Neural crest cell (in vitro differentiated cells): ENCODE data around the gene IPO4. TPM values are rescaled to one million over a fixed set of nuclear protein-coding genes. Genes with fewer than 3 reads are reported as not detected.

Source experiments
- DNase-seq: peaks from one replicate; pipeline ENCODE4 v3.0.0; 2021; ENCODE audit warnings: low read depth, mixed read lengths, low spot score
- H3K27ac Mint-ChIP-seq: one replicate; pipeline ENCODE4 v1.8.0; 2021; ENCODE audit warnings: mild to moderate bottlenecking, mixed read lengths; ENCODE audit not compliant: unreplicated experiment
- H3K27me3 Mint-ChIP-seq: 2 replicates; pipeline ENCODE4 v1.8.0; 2021; ENCODE audit warnings: low read depth, mild to moderate bottlenecking, mixed read lengths
- H3K36me3 Mint-ChIP-seq: 2 replicates; pipeline ENCODE4 v1.8.0; 2021; ENCODE audit warnings: low read depth, mild to moderate bottlenecking, mixed read lengths
- H3K4me1 Mint-ChIP-seq: 2 replicates; pipeline ENCODE4 v1.8.0; 2021; ENCODE audit warnings: mixed read lengths
- H3K4me3 Mint-ChIP-seq: one replicate; pipeline ENCODE4 v1.8.0; 2021; ENCODE audit warnings: mild to moderate bottlenecking, mixed read lengths
- H3K9me3 Mint-ChIP-seq: 2 replicates; pipeline ENCODE4 v1.8.0; 2021; ENCODE audit warnings: mixed read lengths
- CTCF ChIP-seq: fragments of 200-600 bp; sonication (generic); conservative IDR thresholded peaks from 2 replicates; pipeline ENCODE4 v1.5.0; 2021; ENCODE audit warnings: antibody characterized with exemption, mild to moderate bottlenecking
- total RNA-seq: library from RNA; stranded (reverse); gene quantifications from 2 replicates; pipeline ENCODE4 v1.2.1, GENCODE V29; 2021

IPO4 gene
- total RNA-seq, 1 donor from 2014 or later: 88.3 TPM

GRCh38 chr14:24181371-24182077 lies 7.1 kb downstream of the IPO4 start:
- H3K4me3 Mint-ChIP-seq: peak overlapping the region; percentile 70
- H3K36me3 Mint-ChIP-seq: peaks cover 6% of the 10 kb centered on the region
- no peak overlapping the region for H3K27ac Mint-ChIP-seq
- no peak for TF ChIP-seq CTCF
- H3K27me3 Mint-ChIP-seq: peaks cover 2% of the 10 kb centered on the region
- H3K4me1 Mint-ChIP-seq: peaks cover 4% of the 10 kb centered on the region
- no peaks in the 10 kb centered on the region for H3K9me3 Mint-ChIP-seq
- DNase-seq: no peak

GRCh38 chr14:24179961-24180796 lies 8.4 kb downstream of the IPO4 start:
- H3K27ac Mint-ChIP-seq: no peak overlapping the region

GRCh38 chr14:24179294-24179960 lies 9.2 kb downstream of the IPO4 start:
- Mint-ChIP-seq H3K36me3 (peaks cover 10% of the 10 kb centered on the region), H3K4me1 (peaks cover 8% of the 10 kb centered on the region), H3K27ac (no peak overlapping the region), H3K4me3 (peak overlapping the region; percentile 72), H3K9me3 (no peaks in the 10 kb centered on the region), H3K27me3 (peaks cover 2% of the 10 kb centered on the region)
- DNase-seq: no peak
- no peak for TF ChIP-seq CTCF

More at GRCh38 chr14:24179961-24180796, 8.4 kb downstream of the IPO4 start:
- peak overlapping the region; percentile 70 for H3K4me3 Mint-ChIP-seq
- peaks cover 6% of the 10 kb centered on the region for H3K36me3 Mint-ChIP-seq
- DNase-seq: no peak
- H3K4me1 Mint-ChIP-seq: peaks cover 4% of the 10 kb centered on the region
- peaks cover 2% of the 10 kb centered on the region for H3K27me3 Mint-ChIP-seq
- no peak for TF ChIP-seq CTCF
- no peaks in the 10 kb centered on the region for H3K9me3 Mint-ChIP-seq

- H3K36me3 Mint-ChIP-seq: peaks cover 10% of the 10 kb centered on the region
- no peak overlapping the region for H3K27ac Mint-ChIP-seq
- no peak for TF ChIP-seq CTCF
Observed at GRCh38 chr14:24178399-24179178, 10.0 kb downstream of the IPO4 start.

GRCh38 chr14:24177891-24178290 lies 10.7 kb downstream of the IPO4 start:
- Mint-ChIP-seq H3K9me3 (no peaks in the 10 kb centered on the region), H3K27me3 (peaks cover 2% of the 10 kb centered on the region), H3K4me1 (peaks cover 18% of the 10 kb centered on the region), H3K36me3 (peaks cover 10% of the 10 kb centered on the region), H3K4me3 (no peak overlapping the region), H3K27ac (no peak overlapping the region)
- TF ChIP-seq CTCF: no peak
- no peak for DNase-seq

More at GRCh38 chr14:24178399-24179178, 10.0 kb downstream of the IPO4 start:
- Mint-ChIP-seq H3K27me3 (peaks cover 2% of the 10 kb centered on the region), H3K4me3 (peak overlapping the region; percentile 72), H3K9me3 (no peaks in the 10 kb centered on the region), H3K4me1 (peaks cover 11% of the 10 kb centered on the region)
- no peak for DNase-seq
